Activated CD4-positive, alpha-beta T cell treated with anti-CD3 and anti-CD28 coated beads, Interleukin-2, amount 50 U/mL, for 24 hours (primary cell): ENCODE results near the gene KDM4C.

Experiments used
- DNase-seq, 2 donors: peaks; one replicate each; pipeline ENCODE4 v3.0.0-alpha.2; 2020; ENCODE audit warnings: low read depth in 1 of 2, low spot score in 1 of 2

Gene KDM4C

DNA sequence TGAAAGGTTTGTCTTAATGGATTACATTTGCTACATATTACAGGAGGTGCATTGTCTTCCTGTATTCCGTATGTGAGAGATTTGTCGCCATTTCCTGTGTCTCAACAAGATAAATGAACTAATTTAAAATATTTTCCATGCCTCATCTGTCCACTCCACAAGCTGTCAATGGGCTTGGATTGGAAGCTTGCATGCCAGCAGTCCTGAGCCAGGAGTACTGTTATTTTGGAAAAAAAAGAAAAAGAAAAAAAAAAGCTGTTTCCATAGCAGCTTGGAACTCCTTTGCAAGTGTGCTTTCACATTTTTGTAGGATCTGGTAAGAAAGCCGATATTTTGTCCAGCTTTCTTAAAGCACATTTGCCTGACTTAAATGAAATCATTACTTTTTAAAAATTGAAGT is 330.8 kb downstream of the KDM4C start:
- DNase-seq = no peak

- no peak for DNase-seq
These were observed 331.8 kb downstream of the KDM4C start for GRCh38 chr9:7089406-7090193.

GRCh38 chr9:7093040-7093439 is 335.3 kb downstream of the KDM4C start:
- no peak for DNase-seq

DNA sequence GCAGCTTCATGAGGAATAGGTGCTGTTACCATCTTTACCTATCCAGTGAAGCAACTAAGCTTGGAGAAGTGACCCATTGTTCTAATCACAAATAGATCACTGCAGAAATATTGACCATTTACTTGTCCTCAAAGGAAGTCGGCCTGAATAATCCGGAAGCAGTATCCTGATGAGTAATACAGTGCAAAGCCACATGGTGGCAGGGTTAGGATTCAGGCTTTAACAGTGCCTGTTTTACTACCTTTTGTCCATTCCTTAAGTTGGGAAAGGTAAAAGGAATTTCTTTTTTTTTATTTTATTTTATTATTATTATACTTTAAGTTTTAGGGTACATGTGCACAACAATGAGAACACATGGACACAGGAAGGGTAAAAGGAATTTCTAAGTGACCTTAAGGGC is 336.3 kb downstream of the KDM4C start:
- no peak for DNase-seq

DNA sequence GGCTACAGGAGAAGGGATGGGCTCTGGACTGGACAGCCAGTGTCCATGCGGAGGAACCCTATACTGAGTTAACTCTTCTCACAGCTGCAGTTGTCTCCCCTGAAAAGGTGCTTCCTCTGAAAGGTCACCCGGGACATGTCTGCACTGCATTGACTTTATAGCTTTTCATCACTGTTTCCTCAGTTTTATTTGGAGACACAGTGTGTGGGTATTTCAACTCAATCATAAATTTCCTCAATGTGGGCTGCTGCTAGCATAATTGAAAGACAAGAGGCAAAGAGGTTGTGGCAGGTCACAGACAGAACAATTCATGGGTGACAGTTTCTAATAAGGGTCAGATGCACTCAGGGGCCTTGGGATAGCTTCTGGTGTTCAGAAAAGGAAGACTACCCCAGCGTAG is 336.8 kb downstream of the KDM4C start:
- DNase-seq = no peak

DNA sequence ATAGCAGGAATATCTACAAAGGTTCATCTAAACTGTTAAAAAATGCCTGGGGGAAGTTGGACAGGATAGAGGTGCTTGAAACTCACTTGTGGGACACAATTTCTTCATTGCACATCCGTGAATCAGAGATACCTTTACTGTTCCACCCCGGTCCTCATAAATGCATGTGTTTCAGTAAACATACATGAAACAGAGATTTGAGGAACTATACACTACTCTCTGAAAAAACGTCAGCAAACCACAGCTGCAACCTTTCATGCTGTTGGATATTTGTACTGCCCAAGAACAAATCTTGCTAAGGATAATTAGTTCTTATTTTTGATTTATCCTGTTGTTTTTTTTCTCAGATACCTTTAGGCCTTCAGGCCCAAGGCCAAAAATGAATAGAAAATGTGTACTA is 337.3 kb downstream of the KDM4C start:
- DNase-seq = no peak

GRCh38 chr9:7097040-7097715 is 339.4 kb downstream of the KDM4C start:
- no peak for DNase-seq

- DNase-seq = no peak
These were observed 340.3 kb downstream of the KDM4C start for GRCh38 chr9:7097785-7098752.

GRCh38 chr9:7103367-7103766 is 345.6 kb downstream of the KDM4C start:
- no peak for DNase-seq

GRCh38 chr9:7103771-7104170 is 346.0 kb downstream of the KDM4C start:
- no peak for DNase-seq

DNA sequence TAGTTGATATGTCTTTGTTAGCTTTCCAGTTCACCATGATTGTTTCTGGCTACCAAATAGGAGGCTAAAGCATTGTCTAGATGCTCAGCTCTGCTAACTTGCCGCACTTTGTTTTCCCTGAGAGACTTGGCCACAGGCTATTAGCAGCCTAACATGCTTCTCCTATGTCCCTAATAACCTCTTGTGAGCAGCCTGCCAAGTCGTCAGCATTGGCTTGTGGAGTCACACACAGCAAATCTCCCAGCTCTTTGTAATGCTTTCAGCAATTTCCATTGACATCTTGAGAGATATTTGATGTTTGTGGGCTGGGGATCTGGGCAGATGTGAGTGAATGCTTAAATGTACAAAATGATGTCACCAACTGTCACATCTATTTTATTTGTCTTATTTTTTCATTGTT is 346.9 kb downstream of the KDM4C start:
- no peak for DNase-seq

DNA sequence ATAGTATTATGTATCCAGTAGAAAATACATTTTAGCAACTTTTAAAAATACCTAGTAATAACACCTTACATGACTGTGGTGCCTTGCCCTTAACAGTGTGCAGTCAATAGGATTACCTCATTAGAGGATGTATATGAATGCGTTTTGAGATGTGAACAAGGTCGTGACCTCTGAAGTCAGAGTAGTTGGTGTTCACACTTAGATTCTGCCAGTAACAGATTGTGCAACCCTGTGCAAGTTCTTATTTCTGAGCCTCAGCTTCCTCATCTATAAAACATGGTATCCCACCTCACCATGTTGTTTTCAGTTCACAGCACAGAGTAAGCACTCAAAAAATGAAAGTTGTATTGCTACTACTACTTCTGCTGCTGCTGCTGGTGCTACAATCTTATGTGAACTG is 347.3 kb downstream of the KDM4C start:
- DNase-seq = no peak

DNA sequence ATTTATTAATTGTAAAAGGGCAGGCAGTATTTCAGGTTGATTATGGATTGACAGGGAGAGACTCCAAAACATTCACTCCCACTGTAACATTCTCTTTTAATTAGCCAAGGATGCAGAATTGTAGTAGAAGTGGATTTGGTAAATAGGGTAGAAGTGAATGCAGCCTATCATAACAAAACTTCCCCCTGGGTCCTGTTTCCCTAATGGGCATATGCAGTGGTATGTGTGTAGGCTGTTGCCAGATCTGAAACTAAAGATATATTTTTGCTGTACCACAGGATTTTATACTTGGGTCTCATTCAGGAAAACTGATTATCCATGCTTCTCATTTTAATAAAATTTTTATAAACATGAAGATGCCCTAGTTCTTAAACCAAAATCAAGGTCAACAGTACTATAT is 351.2 kb downstream of the KDM4C start:
- DNase-seq = no peak

- DNase-seq = no peak
These were observed 353.6 kb downstream of the KDM4C start for GRCh38 chr9:7111413-7111812.

DNA sequence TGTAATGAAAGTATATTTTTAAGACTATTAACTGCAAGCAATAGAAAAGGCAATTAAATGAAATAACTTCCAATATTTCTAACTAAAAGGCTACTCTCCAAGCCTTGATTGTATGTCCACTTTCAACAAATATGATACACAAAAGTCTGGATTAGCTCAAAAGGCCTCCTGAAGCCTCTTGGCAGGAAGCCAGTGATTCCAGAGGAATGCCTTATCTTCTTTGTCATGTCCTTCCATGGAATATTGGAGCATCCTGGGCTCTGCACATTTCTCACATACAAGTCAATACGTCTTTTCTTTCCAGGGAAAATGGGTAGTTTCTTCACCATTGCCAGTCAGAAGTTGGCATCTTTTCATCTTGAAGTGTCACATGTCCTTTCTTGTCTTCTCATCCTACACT is 357.8 kb downstream of the KDM4C start:
- DNase-seq = no peak

GRCh38 chr9:7117676-7118561 is 360.1 kb downstream of the KDM4C start:
- no peak for DNase-seq

DNA sequence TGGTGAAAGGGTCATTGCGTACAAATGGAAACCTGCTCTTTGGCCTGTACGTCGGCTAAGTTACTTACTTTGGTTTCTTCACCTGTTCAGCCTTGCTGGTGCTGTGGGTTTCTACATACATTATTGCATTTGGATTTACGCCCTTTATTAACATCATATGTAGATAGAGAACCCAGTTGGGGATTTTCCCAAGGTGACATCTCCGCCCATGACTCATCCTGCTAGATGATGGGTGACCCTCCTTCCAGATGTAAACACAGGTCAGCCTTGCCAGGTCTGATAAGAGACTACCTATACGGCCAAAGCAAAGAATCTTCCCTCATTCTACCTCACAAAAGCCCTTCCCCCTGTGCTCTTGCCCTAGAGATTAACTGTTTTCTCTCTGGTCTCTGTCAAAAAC is 360.9 kb downstream of the KDM4C start:
- DNase-seq = no peak

DNA sequence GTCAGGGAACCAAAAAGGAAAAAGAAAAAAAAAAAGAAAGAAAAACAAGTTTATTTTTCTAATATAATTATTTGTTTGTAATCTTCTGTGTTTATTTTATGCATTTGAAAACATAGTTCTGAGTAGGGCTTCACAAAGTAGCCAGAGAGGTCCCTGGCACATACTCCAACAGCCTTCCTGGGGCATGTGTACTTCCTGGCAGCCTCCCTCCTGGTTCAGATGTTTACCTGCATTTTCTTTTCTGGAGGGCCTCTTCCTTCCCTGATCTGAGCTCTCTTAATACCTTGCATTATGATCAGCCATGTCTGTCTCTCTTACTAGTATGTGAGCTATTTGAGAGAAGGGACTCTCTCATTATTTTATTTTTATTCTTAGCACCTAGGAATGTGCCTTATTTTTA is 361.8 kb downstream of the KDM4C start:
- DNase-seq = no peak

- no peak for DNase-seq
These were observed 363.3 kb downstream of the KDM4C start for GRCh38 chr9:7121055-7121454.

- no peak for DNase-seq
These were observed 363.9 kb downstream of the KDM4C start for GRCh38 chr9:7121664-7122063.

DNA sequence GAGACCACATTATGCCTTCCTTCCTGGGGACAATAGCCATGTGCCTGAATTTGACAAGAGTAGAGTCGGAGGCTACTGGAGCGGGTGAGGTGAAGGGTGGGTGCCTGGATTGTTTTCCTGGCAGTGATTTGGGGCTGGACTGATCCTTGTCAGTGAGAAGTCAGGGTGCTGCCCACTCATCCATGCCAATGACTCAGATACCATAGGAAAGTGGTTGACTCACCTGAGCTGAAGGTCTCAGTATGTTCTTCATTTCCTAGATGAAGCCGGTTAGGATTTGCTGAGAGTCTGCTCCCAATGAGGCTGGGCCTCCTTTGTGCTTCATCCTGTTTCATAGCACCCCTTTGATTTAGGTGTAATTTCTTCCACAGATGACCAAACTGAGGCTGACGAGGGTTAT is 366.0 kb downstream of the KDM4C start:
- no peak for DNase-seq
